ENCODE measurements around the gene ATRIP.
"Not testable (repeated sequence)": the region's sequence is repeated elsewhere in the genome, so short reads cannot be mapped to it uniquely, and the experiment has no call there.

ATRIP gene

DNA sequence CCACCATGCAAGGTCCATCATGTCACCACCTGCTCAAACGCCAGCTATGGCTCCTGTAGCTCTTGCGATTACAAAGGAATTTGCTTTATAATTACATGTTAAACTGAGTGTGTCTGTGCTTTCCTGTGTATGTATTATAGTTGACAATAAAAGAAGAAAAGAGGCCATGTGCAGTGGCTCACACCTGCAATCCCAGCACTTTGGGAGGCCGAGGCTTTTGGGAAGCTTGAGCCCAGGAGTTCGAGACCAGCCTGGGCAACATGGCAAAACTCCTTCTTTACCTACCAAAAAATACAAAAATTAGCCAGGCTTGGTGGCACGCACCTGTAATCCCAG is 27.0 kb downstream of the ATRIP start:
- peaks cover 33% of the 10 kb centered on the region for H3K79me2 ChIP-seq (ENCODE audit: low read length)
- H3K9me3 ChIP-seq (ENCODE audit: insufficient read depth, low read length) = no peaks in the 10 kb centered on the region
- TF ChIP-seq, protein P1, sequence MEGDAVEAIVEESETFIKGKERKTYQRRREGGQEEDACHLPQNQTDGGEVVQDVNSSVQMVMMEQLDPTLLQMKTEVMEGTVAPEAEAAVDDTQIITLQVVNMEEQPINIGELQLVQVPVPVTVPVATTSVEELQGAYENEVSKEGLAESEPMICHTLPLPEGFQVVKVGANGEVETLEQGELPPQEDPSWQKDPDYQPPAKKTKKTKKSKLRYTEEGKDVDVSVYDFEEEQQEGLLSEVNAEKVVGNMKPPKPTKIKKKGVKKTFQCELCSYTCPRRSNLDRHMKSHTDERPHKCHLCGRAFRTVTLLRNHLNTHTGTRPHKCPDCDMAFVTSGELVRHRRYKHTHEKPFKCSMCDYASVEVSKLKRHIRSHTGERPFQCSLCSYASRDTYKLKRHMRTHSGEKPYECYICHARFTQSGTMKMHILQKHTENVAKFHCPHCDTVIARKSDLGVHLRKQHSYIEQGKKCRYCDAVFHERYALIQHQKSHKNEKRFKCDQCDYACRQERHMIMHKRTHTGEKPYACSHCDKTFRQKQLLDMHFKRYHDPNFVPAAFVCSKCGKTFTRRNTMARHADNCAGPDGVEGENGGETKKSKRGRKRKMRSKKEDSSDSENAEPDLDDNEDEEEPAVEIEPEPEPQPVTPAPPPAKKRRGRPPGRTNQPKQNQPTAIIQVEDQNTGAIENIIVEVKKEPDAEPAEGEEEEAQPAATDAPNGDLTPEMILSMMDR (IDR thresholded peaks at IDR 0.05; ENCODE audit: low read depth, low read length) = no peak
- TF ChIP-seq EZH2phosphoT487 (IDR thresholded peaks at IDR 0.05; ENCODE audit: low read depth) = no peak
- peak overlapping the region; percentile 72 for H2AFZ ChIP-seq (ENCODE audit: low read depth, low read length)
- H3K36me3 ChIP-seq (replicated peaks; ENCODE audit: low read depth, low read length) = peaks cover 10% of the 10 kb centered on the region
- H3K27me3 ChIP-seq (ENCODE audit: low read depth, low read length) = no peaks in the 10 kb centered on the region
- no peaks in the 10 kb centered on the region for H4K20me1 ChIP-seq (ENCODE audit: insufficient read depth, low read length)
- H3K9ac ChIP-seq (ENCODE audit: low read length) = peak overlapping the region; percentile 30; the same call in 1 of the 2 replicates
- peaks cover 21% of the 10 kb centered on the region for H3K4me1 ChIP-seq (ENCODE audit: low read length)
- peak overlapping the region; percentile 93 for H3K4me2 ChIP-seq (ENCODE audit: low read length)
- H3K4me3 ChIP-seq (ENCODE audit: low read length) = peak overlapping the region; percentile 81
- peak overlapping the region; percentile 89 for H3K27ac ChIP-seq (ENCODE audit: low read length)

GRCh38 chr3:48474031-48474430 is 27.5 kb downstream of the ATRIP start:
- not testable (repeated sequence) for H3K27ac ChIP-seq (ENCODE audit: low read length); H3K27me3 ChIP-seq (ENCODE audit: low read depth, low read length); H2AFZ ChIP-seq (ENCODE audit: low read depth, low read length); H4K20me1 ChIP-seq (ENCODE audit: insufficient read depth, low read length); H3K4me2 ChIP-seq (ENCODE audit: low read length); H3K9ac ChIP-seq (ENCODE audit: low read length); H3K4me3 ChIP-seq (ENCODE audit: low read length); H3K36me3 ChIP-seq (replicated peaks; ENCODE audit: low read depth, low read length); H3K9me3 ChIP-seq (ENCODE audit: insufficient read depth, low read length)
- Histone ChIP-seq H3K4me1 (ENCODE audit: low read length) (peaks cover 21% of the 10 kb centered on the region), H3K79me2 (ENCODE audit: low read length) (peaks cover 29% of the 10 kb centered on the region)

DNA sequence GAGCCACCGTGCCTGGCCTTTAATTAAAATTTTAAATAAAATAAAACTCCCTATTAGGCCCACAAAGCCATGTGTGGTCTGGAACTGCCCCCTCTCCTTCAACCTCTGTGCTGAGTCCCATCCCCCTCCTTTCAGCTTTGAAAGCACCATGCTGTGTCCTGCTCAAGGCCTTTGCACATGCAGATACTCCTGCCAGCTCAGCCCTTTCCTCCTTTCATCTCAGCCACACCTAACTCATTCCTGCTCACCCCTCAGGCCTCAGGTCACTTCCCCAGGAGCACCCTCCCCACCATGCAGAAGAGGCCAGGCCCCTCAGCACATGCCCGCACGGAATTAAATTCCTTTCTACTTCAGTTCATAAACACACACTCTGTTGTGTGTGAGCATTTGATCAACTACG is 28.1 kb downstream of the ATRIP start:
- H3K36me3 ChIP-seq (replicated peaks; ENCODE audit: low read depth, low read length) = peaks cover 4% of the 10 kb centered on the region
- no peaks in the 10 kb centered on the region for H3K9me3 ChIP-seq (ENCODE audit: insufficient read depth, low read length)
- H3K27me3 ChIP-seq (ENCODE audit: low read depth, low read length) = no peaks in the 10 kb centered on the region
- no peak overlapping the region for H3K9ac ChIP-seq (ENCODE audit: low read length)
- H3K4me3 ChIP-seq (ENCODE audit: low read length) = no peak overlapping the region
- no peak for TF ChIP-seq EZH2phosphoT487 (IDR thresholded peaks at IDR 0.05; ENCODE audit: low read depth)
- TF ChIP-seq, protein P1 (IDR thresholded peaks at IDR 0.05; ENCODE audit: low read depth, low read length) = no peak
- peaks cover 23% of the 10 kb centered on the region for H3K79me2 ChIP-seq (ENCODE audit: low read length)
- H4K20me1 ChIP-seq (ENCODE audit: insufficient read depth, low read length) = no peaks in the 10 kb centered on the region
- no peak overlapping the region for H3K27ac ChIP-seq (ENCODE audit: low read length)
- H3K4me1 ChIP-seq (ENCODE audit: low read length) = peaks cover 21% of the 10 kb centered on the region
- no peak overlapping the region for H2AFZ ChIP-seq (ENCODE audit: low read depth, low read length)
- H3K4me2 ChIP-seq (ENCODE audit: low read length) = no peak overlapping the region

- TF ChIP-seq, protein P1 (IDR thresholded peaks at IDR 0.05; ENCODE audit: low read depth, low read length) = no peak
- no peak for TF ChIP-seq EZH2phosphoT487 (IDR thresholded peaks at IDR 0.05; ENCODE audit: low read depth)
- Histone ChIP-seq H4K20me1 (ENCODE audit: insufficient read depth, low read length) (no peaks in the 10 kb centered on the region), H3K4me2 (ENCODE audit: low read length) (no peak overlapping the region), H3K4me3 (ENCODE audit: low read length) (no peak overlapping the region), H3K36me3 (replicated peaks; ENCODE audit: low read depth, low read length) (no peaks in the 10 kb centered on the region), H3K27me3 (ENCODE audit: low read depth, low read length) (no peaks in the 10 kb centered on the region), H3K9me3 (ENCODE audit: insufficient read depth, low read length) (no peaks in the 10 kb centered on the region), H3K27ac (ENCODE audit: low read length) (no peak overlapping the region), H2AFZ (ENCODE audit: low read depth, low read length) (no peak overlapping the region), H3K9ac (ENCODE audit: low read length) (no peak overlapping the region), H3K4me1 (ENCODE audit: low read length) (peaks cover 21% of the 10 kb centered on the region), H3K79me2 (ENCODE audit: low read length) (peaks cover 17% of the 10 kb centered on the region)
Measured at GRCh38 chr3:48475188-48475587, 28.7 kb downstream of the ATRIP start.

All from OCI-LY3 (cell line).